HG02571 (cell line): ENCODE results near the gene BBS9.

Source experiments
- ATAC-seq: cut with Tn5 transposase; IDR thresholded peaks from one replicate; pipeline ENCODE4 v1.9.1; 2021; ENCODE audit warnings: mild to moderate bottlenecking, moderate library complexity; ENCODE audit not compliant: unreplicated experiment

Gene BBS9

DNA sequence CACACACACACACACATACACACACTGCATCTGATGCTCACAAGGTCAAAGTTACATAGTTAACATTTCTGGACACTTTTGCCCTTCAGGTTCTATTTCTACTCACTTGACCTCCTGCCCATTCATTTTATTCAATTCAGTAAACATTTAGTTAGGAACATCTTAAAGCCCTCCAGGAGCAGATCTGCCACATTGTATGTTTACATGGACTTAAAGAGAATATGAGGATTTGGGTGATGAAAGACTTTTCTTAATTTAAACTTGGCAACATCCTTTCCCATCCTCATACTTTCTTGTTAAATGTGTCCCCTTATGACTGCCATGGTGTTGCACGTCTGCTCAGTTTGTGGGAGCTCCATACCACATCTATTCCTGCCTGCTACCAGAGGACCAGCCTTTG lies 453.2 kb downstream of the BBS9 start:
- no peak for ATAC-seq

GRCh38 chr7:33589911-33590310 lies 460.5 kb downstream of the BBS9 start:
- ATAC-seq: no peak

- no peak for ATAC-seq
These were observed 461.6 kb downstream of the BBS9 start for GRCh38 chr7:33590916-33591315.

- ATAC-seq: no peak
These were observed 462.1 kb downstream of the BBS9 start for GRCh38 chr7:33591490-33591889.

DNA sequence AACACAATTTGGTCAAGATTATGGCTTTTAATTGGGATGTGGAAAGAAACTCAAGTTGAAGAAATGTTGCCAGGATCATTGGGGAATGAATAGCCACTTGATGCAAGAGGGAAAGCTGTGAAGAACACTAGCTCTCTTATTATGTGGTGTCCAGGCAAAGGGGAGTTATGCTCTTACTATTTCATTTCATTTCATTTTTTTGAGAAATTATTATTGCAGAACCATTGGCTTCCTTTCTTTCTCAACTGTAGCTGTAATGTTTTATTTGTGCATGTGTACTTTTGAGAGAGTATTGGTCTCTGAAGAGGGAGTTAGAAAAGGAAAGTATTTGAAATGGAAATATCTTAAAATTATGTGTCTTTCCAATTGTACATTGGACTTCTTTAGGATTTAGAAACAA lies 463.4 kb downstream of the BBS9 start:
- no peak for ATAC-seq

DNA sequence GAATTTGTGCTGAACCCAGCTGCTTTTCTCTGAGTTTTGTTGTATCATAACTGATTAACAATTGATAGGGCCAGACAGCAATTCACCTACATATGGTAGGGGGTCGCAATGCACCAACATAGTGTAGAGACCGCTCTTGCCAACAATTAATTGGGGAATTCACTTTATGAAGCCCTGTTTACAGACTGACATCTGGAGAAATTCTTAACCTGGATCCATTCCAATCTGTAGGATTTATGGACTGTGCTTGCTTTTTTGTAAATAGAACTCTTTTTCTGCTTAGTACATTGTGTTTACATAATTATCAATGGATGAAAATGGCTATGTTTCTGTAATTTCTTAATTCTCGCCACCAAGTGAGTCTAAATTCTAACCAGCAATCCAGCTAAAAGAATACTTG lies 464.2 kb downstream of the BBS9 start:
- ATAC-seq: no peak

DNA sequence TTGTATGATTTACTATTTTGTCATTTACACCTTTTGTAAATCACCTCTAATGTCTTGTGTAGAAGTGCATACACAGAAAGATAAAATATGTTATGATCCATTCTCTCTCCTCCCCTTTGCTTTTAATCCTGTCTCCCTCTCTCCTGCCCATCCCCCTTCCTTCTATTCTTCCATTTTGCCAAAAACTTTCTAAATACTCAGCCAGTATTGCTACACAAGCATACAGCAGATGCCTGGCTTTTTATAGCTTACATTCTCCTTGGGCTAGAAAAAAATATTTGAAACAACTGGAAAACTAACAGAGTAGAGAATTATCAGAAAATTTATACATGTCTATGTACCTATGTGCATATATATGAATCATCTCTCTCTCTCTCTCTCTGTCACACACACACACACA lies 467.3 kb downstream of the BBS9 start:
- ATAC-seq: no peak

GRCh38 chr7:33597181-33597580 lies 467.8 kb downstream of the BBS9 start:
- no peak for ATAC-seq

DNA sequence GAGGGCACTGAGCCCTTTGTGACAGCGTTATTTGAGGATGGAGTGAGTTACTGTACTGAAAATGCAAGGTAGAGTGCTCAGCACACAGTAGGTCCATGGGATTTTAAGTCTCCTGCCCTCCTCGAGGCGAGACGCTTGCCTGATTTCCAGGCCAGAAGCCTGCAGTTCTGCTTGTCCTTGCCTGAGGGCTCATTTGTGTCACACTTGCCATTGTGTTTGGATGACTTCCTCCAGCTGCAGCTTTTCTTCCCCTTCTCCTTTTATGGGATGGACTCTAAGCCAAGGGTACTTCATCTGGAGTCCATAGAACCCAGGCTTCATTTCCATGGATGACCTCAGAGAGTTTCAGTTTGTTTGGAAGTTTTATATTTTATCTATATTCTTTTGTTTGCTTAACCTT lies 471.7 kb downstream of the BBS9 start:
- no peak for ATAC-seq

DNA sequence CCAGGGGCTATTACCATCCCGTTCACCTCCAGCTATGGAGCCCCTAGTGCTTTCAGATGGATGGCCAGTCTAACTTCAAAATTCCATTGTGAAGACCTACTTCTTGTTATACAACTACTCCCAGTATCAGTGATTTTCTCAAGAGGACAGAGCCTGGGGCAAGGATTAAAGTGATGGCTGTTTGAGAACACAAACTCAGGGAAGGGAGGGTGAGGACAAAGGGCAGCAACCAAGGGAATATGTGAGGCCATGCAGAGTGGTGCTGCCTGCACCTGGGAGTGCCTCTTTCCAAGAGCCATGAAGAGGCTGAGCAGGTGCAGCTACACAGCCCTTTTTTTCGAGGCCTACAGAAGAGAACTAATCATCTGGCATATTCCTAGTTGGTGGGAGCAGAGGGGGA lies 472.5 kb downstream of the BBS9 start:
- no peak for ATAC-seq

GRCh38 chr7:33604056-33604455 lies 474.7 kb downstream of the BBS9 start:
- no peak for ATAC-seq

- no peak for ATAC-seq
These were observed 481.6 kb downstream of the BBS9 start for GRCh38 chr7:33610918-33611317.

- no peak for ATAC-seq
These were observed 483.1 kb downstream of the BBS9 start for GRCh38 chr7:33612442-33612841.

- ATAC-seq: no peak
These were observed 485.2 kb downstream of the BBS9 start for GRCh38 chr7:33614357-33615117.

DNA sequence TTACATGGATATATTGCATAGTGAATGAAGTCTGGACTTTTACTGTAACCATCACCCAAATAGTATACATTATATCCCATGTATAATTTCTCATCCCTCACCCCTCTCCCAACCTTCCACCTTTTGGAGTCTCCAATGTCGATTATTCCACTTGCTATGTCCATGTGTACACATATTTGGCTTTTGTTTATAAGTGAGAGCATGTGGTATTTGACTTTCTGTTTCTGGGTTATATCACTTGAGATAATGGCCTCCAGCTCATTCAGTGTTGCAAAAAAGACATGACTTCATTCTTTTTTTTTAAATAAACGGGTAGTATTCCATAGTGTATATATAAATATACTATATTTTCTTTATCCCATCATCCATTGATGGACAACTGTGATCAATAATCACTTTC lies 487.4 kb downstream of the BBS9 start:
- no peak for ATAC-seq

DNA sequence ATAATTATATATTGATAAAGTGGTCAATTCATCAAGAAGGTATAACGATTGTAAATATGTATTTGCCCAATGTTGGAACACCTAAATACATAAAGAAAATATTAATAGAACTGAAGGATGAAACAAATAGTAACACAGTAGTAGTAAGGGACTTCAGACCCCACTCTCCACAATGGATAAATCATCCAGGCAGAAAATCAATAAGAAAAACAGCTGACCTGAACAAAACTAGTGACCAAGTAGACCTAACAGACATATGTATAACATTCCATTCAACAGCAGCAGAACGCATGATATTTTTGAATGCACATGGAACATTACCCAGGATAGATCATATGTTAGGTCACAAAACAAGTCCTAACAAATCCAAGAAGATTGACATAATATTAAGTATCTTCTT lies 489.9 kb downstream of the BBS9 start:
- ATAC-seq: no peak

- no peak for ATAC-seq
These were observed 493.9 kb downstream of the BBS9 start for GRCh38 chr7:33623267-33623666.

DNA sequence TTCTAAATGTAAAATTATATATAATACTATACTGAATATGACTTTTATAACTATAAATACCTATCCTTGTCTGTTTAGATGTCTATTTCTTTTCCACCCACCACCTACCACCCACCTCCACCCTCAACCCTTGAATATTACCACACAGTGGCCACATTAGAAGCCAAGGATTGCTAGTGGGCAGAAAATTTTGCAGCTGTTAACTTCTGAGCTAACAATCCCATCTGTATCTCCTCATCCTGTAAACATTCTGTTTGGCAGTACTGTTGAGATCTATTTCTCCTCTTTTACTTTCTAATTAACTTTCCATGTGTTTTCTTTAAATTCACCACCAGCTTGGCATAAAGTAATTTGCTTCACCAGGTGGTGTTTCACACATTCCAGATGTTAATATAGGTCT lies 494.9 kb downstream of the BBS9 start:
- no peak for ATAC-seq

DNA sequence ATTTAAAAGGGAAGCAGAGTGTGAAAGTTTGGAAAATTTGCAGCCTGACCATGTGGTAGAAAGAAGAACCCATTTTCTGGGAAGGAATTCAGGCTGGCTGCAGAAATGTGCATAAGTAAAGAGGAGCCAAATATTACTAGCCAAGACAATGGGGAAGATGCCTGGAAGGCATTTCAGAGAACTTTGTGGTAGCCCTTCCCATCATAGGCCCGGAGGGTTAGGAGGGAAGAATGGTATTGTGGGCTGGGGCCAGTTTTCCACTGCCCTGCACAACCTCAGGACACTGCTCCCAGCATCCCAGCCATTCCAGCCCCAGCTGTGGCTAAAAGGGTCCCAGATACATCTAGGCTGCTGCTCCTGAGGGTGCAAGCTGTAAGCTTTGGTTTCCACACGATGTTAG lies 497.5 kb downstream of the BBS9 start:
- no peak for ATAC-seq

DNA sequence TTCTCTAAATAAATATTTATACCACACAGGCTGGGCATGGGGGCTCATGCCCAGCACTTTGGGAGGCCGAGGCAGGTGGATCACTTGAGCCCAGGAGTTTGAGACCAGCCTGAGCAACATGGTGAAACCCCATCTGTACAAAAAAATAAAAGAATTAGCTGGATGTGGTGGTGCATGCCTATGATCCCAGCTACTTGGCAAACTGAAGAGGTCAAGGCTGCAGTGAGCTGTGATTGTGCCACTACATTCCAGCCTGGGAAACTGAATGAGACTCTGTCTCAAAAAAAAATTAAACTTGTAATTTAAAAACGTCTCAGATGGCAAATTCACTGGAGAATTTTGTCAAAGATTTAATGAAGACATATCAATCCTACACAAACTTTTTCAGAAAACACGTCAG lies 498.4 kb downstream of the BBS9 start:
- no peak for ATAC-seq

DNA sequence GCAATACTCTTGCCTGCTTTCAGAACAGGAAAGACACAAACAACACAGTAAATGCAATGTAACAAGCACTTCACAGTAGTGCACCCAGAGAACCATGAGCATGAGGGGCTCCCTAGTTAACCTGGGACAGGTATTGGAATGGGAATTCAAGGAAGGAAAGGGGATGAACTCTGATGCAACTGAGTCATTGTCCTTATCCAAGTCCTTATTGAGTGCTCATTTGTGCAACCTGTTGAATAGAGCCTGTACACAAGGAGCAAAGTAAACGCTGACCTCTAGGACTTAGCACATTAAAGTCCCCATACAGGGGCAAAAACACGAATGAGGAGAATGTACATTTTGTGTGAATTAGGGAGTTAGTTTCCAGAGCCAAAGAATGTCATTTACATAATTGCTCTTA lies 499.5 kb downstream of the BBS9 start:
- ATAC-seq: no peak

GRCh38 chr7:33630359-33630758 lies 501.0 kb downstream of the BBS9 start:
- ATAC-seq: no peak

DNA sequence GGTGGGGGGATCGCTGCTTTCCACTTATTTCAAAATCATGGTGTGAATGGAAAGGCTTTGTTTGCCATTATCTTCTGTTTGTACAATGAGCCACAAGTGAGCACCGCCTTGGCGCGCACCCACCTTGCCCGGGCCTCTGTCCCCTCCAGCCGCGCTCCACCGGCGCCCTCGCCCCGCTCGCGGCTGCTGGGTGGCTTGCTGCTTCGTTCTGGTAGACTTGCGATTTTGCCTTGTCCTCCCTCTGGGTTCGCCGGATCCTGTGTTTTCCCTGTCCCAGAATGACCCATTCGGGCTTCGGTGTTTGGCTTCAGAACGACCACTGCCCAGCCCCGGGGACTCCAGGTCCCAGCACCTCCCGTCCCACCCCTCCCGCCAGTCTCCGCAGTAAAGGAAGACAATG lies 503.0 kb downstream of the BBS9 start:
- no peak for ATAC-seq
